K562 (cell line): ENCODE data around the gene POLR1H. TPM values are rescaled to one million over a fixed set of nuclear protein-coding genes. Genes with fewer than 3 reads are reported as not detected.

Source experiments
- ETV5 ChIP-seq: sonication (generic); formaldehyde crosslinking; IDR thresholded peaks from 2 replicates; pipeline ENCODE4 v1.4.0; 2020; ENCODE audit warnings: low read depth, mild to moderate bottlenecking, missing genetic modification reagents
- FOS ChIP-seq: IDR thresholded peaks from 3 replicates; pipeline ENCODE4 v1.6.1; 2011; ENCODE audit not compliant: insufficient read length; ENCODE audit errors: extremely low read depth
- FOXK1 ChIP-seq: sonication (generic); formaldehyde crosslinking; IDR thresholded peaks from 2 replicates; pipeline ENCODE4 v1.8.0; 2022; ENCODE audit warnings: missing genetic modification reagents, mild to moderate bottlenecking, borderline replicate concordance
- HDAC8 ChIP-seq: fragments of 450-650 bp; IDR thresholded peaks from 2 replicates; pipeline ENCODE4 v1.6.1; 2016; ENCODE audit warnings: mild to moderate bottlenecking, missing genetic modification characterization, moderate library complexity, missing compliant biosample characterization
- JUN ChIP-seq, 2 experiments: sonication (generic) in 1 of 2; formaldehyde crosslinking in 1 of 2; IDR thresholded peaks; 2 replicates each; pipeline versions ENCODE4 v1.6.1 to v1.8.0; 2012 to 2022; ENCODE audit warnings: borderline replicate concordance in 2 of 2, mild to moderate bottlenecking in 2 of 2, improper control_type of control experiment in 1 of 2, low read depth in 1 of 2, low read length in 1 of 2, missing genetic modification reagents in 1 of 2
- NFE2L1 ChIP-seq: fragments of 450-650 bp; IDR thresholded peaks from 2 replicates; pipeline ENCODE4 v1.6.1; 2016; ENCODE audit warnings: missing genetic modification characterization, low read depth, mild to moderate bottlenecking, missing compliant biosample characterization, moderate library complexity, borderline replicate concordance
- NFRKB ChIP-seq: fragments of 450-650 bp; IDR thresholded peaks from 2 replicates; pipeline ENCODE4 v1.6.1; 2016; ENCODE audit warnings: low read depth
- SOX6 ChIP-seq: fragments of 450-650 bp; IDR thresholded peaks from 2 replicates; pipeline ENCODE4 v1.6.1; 2014; ENCODE audit warnings: mild to moderate bottlenecking
- SP1 ChIP-seq: sonication (generic); formaldehyde crosslinking; IDR thresholded peaks from 2 replicates; pipeline ENCODE4 v1.8.1; 2022; ENCODE audit warnings: mild to moderate bottlenecking, missing genetic modification reagents
- SREBF2 ChIP-seq: sonication (generic); formaldehyde crosslinking; IDR thresholded peaks from 2 replicates; pipeline ENCODE4 v1.4.0; 2020; ENCODE audit warnings: mild to moderate bottlenecking, missing genetic modification reagents
- TOE1 ChIP-seq, 2 experiments: fragments of 450-650 bp in 1 of 2; sonication (generic) in 1 of 2; formaldehyde crosslinking in 1 of 2; IDR thresholded peaks; 2 replicates each; pipeline versions ENCODE4 v1.7.1 to v1.8.0; 2016 to 2022; ENCODE audit warnings: borderline replicate concordance in 2 of 2, mild to moderate bottlenecking in 2 of 2, antibody characterized with exemption in 1 of 2, inconsistent platforms in 1 of 2, low read depth in 1 of 2, missing genetic modification reagents in 1 of 2, moderate library complexity in 1 of 2
- ZNF197 ChIP-seq: fragments of 200-800 bp; sonication (Bioruptor generic); IDR thresholded peaks from 2 replicates; pipeline ENCODE4 v1.6.1; 2016; ENCODE audit warnings: low read depth, missing genetic modification characterization, missing compliant biosample characterization
- ZNF217 ChIP-seq: sonication (generic); formaldehyde crosslinking; IDR thresholded peaks from 2 replicates; pipeline ENCODE4 v1.8.0; 2022; ENCODE audit warnings: mild to moderate bottlenecking, missing genetic modification reagents
- ZNF644 ChIP-seq: fragments of 200-800 bp; sonication (Bioruptor generic); IDR thresholded peaks from 2 replicates; pipeline ENCODE4 v1.6.1; 2016; ENCODE audit warnings: low read depth, missing genetic modification characterization, missing compliant biosample characterization
- polyA plus RNA-seq, 8 experiments: library from polyadenylated mRNA; depleted of rRNA in 4 of 8; stranded (reverse) in 5 of 8; unstranded in 3 of 8; fragments of >200 nt; fragmentation: Nextera tagmentation in 2 of 8; fragmentation: Illumina TruSeq in 1 of 8; extraction: Ambion mirVana in 2 of 8; extraction: Trizol in 1 of 8; gene quantifications; 2 replicates each; pipeline versions ENCODE4 v1.2.1 to v1.2.3, GENCODE V29; 2011 to 2014; ENCODE audit warnings: inconsistent platforms in 1 of 8, missing spikeins in 1 of 8
- total RNA-seq, 7 experiments: library from RNA; depleted of rRNA in 6 of 7; stranded (reverse); fragments of >200 nt in 6 of 7; fragmentation: Illumina TruSeq in 2 of 7; extraction: Trizol in 2 of 7; gene quantifications; 2 replicates each; pipeline versions ENCODE4 v1.2.1 to v1.2.3, GENCODE V29; 2011 to 2021; ENCODE audit warnings: low replicate concordance in 1 of 7
- TF ChIP-seq, protein P1 (sequence below): fragments of 150-350 bp; IDR thresholded peaks from 2 replicates; pipeline ENCODE4 v1.6.1; 2014; ENCODE audit warnings: low read depth, mild to moderate bottlenecking, low read length, borderline replicate concordance
- TF ChIP-seq, protein P2 (sequence below): fragments of 450-650 bp; IDR thresholded peaks from 2 replicates; pipeline ENCODE4 v1.6.1; 2016
- TF ChIP-seq, protein P3 (sequence below): sonication (generic); formaldehyde crosslinking; IDR thresholded peaks from 2 replicates; pipeline ENCODE4 v1.8.1; 2022; ENCODE audit warnings: missing genetic modification reagents

POLR1H gene
- total and polyA plus RNA-seq, 9 of the 15 experiments (the other 6 are each of a cell fraction or from before 2014, with no cell fraction given) = 92.2 to 333 (median 143) TPM

GRCh38 chr6:30061092-30061857 is at the start of gene POLR1H (continued):
- no peak for TF ChIP-seq SREBF2 (CRISPR knock-in tag)
- peak; percentile 75 for TF ChIP-seq SP1 (CRISPR knock-in tag)
- peak; percentile 74 for TF ChIP-seq SOX6
- peak; percentile 46 for TF ChIP-seq FOS
- TF ChIP-seq HDAC8 (tag) = no peak
- peak; percentile 87 for TF ChIP-seq NFRKB
- no peak for TF ChIP-seq ZNF197 (CRISPR knock-in tag)
- TF ChIP-seq, protein P1, sequence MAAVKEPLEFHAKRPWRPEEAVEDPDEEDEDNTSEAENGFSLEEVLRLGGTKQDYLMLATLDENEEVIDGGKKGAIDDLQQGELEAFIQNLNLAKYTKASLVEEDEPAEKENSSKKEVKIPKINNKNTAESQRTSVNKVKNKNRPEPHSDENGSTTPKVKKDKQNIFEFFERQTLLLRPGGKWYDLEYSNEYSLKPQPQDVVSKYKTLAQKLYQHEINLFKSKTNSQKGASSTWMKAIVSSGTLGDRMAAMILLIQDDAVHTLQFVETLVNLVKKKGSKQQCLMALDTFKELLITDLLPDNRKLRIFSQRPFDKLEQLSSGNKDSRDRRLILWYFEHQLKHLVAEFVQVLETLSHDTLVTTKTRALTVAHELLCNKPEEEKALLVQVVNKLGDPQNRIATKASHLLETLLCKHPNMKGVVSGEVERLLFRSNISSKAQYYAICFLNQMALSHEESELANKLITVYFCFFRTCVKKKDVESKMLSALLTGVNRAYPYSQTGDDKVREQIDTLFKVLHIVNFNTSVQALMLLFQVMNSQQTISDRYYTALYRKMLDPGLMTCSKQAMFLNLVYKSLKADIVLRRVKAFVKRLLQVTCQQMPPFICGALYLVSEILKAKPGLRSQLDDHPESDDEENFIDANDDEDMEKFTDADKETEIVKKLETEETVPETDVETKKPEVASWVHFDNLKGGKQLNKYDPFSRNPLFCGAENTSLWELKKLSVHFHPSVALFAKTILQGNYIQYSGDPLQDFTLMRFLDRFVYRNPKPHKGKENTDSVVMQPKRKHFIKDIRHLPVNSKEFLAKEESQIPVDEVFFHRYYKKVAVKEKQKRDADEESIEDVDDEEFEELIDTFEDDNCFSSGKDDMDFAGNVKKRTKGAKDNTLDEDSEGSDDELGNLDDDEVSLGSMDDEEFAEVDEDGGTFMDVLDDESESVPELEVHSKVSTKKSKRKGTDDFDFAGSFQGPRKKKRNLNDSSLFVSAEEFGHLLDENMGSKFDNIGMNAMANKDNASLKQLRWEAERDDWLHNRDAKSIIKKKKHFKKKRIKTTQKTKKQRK = no peak
- TF ChIP-seq JUN (IDR thresholded peaks at IDR 0.05; ENCODE audit: borderline replicate concordance, low read depth, low read length) = peak; percentile 91
- no peak for TF ChIP-seq JUN (CRISPR knock-in tag; IDR thresholded peaks at IDR 0.05; ENCODE audit: borderline replicate concordance)
- TF ChIP-seq ZNF217 (CRISPR knock-in tag) = no peak
- TF ChIP-seq FOXK1 (CRISPR knock-in tag) = peak; percentile 87; the same call in 1 of the 2 replicates
- TF ChIP-seq, protein P2, sequence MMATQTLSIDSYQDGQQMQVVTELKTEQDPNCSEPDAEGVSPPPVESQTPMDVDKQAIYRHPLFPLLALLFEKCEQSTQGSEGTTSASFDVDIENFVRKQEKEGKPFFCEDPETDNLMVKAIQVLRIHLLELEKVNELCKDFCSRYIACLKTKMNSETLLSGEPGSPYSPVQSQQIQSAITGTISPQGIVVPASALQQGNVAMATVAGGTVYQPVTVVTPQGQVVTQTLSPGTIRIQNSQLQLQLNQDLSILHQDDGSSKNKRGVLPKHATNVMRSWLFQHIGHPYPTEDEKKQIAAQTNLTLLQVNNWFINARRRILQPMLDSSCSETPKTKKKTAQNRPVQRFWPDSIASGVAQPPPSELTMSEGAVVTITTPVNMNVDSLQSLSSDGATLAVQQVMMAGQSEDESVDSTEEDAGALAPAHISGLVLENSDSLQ = peak; percentile 60
- no peak for TF ChIP-seq ETV5 (CRISPR knock-in tag)
- TF ChIP-seq, protein P3, sequence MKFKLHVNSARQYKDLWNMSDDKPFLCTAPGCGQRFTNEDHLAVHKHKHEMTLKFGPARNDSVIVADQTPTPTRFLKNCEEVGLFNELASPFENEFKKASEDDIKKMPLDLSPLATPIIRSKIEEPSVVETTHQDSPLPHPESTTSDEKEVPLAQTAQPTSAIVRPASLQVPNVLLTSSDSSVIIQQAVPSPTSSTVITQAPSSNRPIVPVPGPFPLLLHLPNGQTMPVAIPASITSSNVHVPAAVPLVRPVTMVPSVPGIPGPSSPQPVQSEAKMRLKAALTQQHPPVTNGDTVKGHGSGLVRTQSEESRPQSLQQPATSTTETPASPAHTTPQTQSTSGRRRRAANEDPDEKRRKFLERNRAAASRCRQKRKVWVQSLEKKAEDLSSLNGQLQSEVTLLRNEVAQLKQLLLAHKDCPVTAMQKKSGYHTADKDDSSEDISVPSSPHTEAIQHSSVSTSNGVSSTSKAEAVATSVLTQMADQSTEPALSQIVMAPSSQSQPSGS (CRISPR knock-in tag) = peak; percentile 86; the same call in 1 of the 2 replicates
- TF ChIP-seq ZNF644 (tag) = peak; percentile 81; the same call in 1 of the 2 replicates
- TF ChIP-seq NFE2L1 (tag) = no peak
- peak; percentile 19; the same call in 1 of the 2 replicates for TF ChIP-seq TOE1 (IDR thresholded peaks at IDR 0.05; ENCODE audit: borderline replicate concordance)
- no peak for TF ChIP-seq TOE1 (CRISPR knock-in tag; IDR thresholded peaks at IDR 0.05; ENCODE audit: borderline replicate concordance, low read depth)
